NCI-H2196 treated with DMSO at 0.1 percent for 48 hours (cell line): Measurements from ENCODE around the gene KCNQ1.

ENCODE experiments used
- DNase-seq: peaks from one replicate; lab custom pipeline; 2025; ENCODE audit not compliant: unreplicated experiment; lab: John Stamatoyannopoulos, UW

Gene KCNQ1

DNA sequence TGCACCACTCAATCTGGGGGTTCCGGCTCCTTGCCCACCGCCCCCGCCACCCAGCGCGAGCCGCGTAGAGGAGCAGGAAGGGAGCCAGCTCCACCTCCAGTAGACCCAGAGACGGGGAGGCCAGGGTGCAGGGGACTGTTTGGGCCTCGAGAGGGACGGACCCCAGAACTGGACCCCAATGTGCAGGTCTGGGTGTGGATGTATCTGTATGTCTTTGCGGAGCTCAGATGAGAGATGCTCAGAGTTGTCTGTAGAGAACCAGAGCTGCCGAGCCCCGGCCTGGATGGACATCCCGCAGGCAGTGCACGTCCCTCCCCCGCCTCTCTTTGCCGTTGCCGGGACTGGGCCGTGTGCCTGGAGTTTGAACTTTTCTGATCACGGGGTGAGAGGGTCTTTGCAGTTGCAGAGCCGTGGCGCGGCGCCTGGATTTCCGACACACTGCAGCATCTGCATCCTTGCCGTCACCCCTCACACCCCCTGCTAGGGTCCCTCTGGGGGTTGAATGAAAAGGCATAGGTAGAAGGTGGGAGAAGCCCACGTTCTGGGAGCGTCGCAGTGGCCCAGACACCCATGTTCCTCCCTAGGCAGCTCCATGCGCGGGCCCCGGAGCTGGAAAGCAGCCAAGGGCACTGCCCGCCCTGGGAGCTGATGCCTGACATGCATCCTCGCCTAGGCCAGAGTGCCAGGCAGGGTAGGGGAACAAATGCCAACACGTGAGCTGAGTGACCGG is 105.2 kb downstream of the KCNQ1 start:
- DNase-seq: no peak

DNA sequence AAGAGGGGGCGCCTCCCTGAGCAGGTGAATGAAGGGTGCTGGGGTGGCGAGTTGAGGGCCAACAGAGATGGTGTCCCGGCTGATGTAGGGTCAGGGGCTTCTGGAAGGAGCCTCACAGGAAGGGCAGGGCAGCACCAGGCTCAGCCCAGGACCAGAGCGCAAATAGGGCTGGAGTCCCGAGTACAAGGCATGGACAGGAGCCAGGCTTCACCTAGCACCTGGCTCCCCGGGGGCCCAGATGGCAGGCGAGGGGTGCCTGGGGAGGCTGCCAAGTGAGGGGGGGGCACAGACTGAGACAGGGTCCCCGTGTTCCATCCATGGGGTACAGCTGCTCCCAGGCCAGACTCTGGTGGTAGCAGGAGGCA is 105.8 kb downstream of the KCNQ1 start:
- no peak for DNase-seq

DNA sequence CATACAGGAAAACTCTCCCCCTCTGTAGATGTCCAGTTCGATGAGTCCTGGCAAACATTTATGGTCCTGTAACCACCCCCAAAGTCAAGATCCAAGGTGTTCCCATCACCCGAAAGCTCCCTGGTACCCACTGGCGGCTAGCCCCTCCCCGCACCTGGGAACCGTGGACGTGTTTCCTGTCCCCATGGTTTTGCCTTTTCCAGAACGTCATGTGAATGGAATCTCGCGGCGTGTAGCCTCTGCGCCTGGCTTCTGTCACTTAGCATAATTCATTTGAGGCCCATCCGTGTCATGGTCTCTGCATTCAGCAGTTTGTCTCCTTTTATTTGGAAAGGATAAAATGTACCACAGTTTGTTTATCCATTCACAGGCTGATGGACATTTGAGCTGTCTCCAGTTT is 106.3 kb downstream of the KCNQ1 start:
- no peak for DNase-seq

- DNase-seq: no peak
Observed at GRCh38 chr11:2552210-2552609, 107.4 kb downstream of the KCNQ1 start.

GRCh38 chr11:2553198-2553597 is 108.4 kb downstream of the KCNQ1 start:
- DNase-seq: no peak

- no peak for DNase-seq
Observed at GRCh38 chr11:2553886-2554285, 109.1 kb downstream of the KCNQ1 start.

DNA sequence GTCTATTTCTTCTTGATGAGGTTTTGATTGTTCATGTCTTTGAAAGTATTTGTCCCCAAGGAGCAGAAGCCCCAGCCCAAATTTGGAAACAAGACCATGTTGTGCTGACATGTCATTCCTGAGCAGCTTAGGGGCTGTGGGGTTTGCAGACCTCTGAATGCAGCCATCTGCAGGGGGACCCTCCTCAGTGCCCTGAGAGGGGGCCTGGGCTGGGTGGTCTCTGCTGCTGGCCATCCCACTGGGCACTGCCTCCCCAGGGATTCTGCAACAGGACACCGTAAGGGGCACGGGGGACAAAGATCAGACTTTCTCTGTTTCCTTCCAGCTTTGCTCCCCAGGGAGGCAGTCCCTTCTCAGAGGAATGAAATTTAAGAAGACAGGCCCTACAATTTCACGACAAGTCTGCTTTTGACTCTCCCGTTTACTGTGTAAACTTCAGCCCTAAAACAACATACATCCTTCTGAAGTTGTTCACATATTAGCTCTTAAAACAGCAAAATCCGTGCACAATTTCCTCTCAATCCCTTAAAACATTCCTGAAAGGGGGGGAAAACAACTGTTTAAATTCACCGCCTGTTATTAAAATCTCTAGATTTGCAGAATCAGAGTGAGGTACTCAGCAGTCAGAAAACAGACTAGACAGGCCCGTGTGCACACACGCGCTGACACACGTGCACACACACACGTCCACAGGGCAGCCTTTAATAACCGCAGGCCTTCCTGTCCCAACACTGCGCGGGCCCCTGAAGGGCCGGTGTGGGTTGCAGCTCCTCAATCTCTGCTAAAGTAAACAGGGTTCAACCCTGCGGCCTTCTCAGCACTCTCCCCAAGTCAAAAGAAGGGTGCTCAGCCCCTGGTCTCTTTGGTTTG is 109.8 kb downstream of the KCNQ1 start:
- DNase-seq: no peak

DNA sequence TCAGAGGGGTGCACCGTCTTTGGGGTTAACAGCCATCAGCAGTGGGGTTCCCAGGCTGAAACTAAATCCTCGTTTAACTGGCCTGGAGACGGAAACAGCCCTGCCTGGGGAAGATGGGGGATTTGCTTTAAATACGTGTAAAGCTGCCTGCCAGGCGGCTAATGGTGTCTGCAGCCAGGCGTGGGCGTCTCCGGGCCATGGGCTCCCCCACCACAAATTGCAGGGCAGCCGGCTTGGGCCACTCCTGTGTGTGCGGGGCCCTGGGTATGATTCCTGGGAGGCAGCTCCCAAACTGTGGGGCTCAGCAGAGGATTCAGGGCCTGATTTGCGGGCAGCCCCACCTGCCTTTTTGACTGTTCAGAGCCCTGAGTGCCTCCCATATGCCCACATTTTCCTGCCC is 110.5 kb downstream of the KCNQ1 start:
- no peak for DNase-seq

DNA sequence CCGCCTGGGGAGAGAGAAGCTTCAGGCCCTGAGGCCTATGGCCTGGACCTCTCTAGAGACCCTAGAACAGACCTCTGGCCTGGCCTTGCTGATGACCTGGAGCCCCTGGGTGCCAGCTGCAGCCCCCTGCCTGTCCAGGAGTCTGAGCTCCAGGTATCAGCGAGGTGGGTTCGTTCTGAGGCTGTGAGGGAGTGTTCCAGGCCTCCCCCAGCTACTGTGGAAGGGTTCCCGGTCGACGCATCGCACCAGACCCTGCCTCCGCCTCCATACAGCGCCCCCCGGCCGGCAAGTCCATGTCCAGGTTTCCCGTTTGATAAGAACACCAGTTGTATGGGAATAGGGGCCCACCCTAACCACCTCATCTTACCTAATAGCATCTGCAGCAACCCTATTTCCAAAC is 111.1 kb downstream of the KCNQ1 start:
- no peak for DNase-seq

GRCh38 chr11:2557381-2557780 is 112.6 kb downstream of the KCNQ1 start:
- DNase-seq: no peak

- DNase-seq: no peak
Observed at GRCh38 chr11:2558397-2558796, 113.6 kb downstream of the KCNQ1 start.

DNA sequence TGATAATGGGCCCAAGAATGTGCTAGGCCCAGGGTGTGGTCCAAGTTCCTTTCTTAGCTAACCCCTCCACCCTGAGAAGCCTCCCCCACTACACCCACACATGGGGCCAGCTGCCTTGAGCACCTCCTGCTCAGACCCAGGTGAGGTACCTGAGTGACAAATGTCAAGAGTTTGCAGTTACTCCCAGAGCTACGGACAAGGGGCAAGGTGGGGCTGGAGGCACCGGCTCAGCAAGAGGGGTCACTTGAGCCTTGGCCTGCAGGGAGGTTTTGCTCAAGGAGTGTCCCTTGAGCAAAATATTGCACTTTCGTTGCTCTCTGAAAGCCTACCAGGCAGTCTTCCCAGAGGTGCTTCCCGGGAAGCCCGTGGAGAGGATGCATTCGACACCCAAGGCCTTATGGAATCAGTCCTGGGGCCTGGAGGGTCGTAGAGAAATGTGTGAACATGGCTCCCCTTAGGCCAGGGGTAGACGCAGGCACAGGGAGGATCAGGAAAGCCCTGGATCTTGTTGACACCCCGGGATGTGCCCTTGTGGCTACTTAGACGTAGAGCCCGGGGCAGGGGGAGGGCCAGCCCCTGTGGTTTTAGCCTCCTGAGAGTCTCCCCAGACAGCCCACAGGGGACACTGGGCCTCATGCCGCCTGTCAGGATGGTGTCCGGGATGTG is 114.2 kb downstream of the KCNQ1 start:
- no peak for DNase-seq

DNA sequence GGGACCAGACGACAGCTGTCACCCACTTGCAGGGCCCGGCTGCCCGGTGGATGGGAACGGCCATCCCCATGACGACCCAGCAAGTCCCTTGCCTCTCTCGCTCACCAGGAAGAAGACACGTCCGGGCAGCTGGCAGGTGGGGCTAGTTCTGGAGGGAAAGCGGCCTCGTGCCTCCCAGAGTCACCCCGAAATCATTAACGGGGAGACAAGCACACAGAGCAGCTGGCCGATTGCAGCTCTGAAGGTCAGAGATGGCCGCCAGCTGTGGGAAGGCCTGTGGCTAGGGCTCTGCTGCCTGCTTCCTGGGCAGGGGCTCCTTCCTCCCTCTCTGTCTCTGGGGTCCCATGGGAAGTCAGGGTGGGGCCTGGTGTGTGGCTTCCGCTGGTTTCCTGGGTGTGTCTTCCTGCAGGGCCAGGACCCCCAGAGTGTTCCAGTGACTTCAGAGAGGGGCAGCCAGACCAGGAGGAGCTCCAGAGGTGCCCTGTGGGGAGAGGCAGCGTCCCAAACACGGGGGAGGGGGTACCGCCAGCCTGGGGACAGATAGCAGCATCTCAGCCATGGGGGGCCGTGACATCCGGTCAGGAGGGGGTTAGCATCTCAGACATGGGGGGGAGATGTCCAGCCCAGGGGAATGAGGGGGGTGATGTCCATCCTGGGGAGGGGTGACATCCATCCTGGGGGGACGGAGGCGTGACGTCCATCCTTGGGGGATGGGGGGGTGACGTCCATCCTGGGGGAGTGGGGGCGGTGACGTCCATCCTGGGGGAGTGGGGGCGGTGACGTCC is 114.9 kb downstream of the KCNQ1 start:
- DNase-seq: no peak

GRCh38 chr11:2561696-2562581 is 117.1 kb downstream of the KCNQ1 start:
- no peak for DNase-seq

DNA sequence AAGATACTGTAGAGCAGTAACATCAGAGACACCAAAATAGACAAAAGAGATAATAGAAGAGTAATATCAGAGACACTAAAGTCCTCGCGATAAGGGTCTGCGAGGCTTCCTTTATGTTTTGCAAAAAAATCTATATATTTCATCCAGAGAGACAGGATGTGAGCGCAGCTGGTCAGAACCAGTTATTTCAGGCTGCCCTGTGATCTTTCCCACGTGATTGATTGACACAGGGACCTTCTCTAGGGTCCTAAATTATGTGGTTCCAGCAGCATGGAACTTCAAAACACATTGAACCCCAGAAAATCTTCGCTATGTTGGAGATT is 118.0 kb downstream of the KCNQ1 start:
- no peak for DNase-seq

- no peak for DNase-seq
Observed at GRCh38 chr11:2563213-2564007, 118.6 kb downstream of the KCNQ1 start.

- DNase-seq: no peak
Observed at GRCh38 chr11:2564008-2564530, 119.3 kb downstream of the KCNQ1 start.

- DNase-seq: no peak
Observed at GRCh38 chr11:2564588-2565425, 120.0 kb downstream of the KCNQ1 start.
